ENCODE measurements around the gene KCNJ2.

DNA sequence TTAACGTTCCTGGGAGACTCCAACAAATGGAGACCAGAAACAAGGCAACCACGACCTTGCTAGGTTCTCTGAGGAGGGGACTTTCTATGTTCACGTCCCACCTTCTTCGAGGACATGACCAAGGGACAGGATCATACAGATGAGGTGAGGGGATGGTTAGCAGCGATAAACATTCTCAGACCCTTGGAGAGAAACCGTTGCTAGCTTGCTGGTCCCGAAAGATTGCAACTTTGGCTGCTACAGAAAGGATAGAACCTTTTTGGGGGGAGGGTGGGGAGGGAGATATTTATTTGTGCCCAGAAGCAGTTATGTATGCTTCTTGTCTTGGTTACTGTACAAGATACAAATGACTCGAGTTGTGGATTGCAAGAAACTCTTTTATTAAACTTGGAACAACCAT is 35.3 kb upstream of the KCNJ2 start:
- TF ChIP-seq, protein P1, sequence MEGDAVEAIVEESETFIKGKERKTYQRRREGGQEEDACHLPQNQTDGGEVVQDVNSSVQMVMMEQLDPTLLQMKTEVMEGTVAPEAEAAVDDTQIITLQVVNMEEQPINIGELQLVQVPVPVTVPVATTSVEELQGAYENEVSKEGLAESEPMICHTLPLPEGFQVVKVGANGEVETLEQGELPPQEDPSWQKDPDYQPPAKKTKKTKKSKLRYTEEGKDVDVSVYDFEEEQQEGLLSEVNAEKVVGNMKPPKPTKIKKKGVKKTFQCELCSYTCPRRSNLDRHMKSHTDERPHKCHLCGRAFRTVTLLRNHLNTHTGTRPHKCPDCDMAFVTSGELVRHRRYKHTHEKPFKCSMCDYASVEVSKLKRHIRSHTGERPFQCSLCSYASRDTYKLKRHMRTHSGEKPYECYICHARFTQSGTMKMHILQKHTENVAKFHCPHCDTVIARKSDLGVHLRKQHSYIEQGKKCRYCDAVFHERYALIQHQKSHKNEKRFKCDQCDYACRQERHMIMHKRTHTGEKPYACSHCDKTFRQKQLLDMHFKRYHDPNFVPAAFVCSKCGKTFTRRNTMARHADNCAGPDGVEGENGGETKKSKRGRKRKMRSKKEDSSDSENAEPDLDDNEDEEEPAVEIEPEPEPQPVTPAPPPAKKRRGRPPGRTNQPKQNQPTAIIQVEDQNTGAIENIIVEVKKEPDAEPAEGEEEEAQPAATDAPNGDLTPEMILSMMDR (IDR thresholded peaks at IDR 0.05), result no peak
- TF ChIP-seq POLR2A (IDR thresholded peaks at IDR 0.05) (no peak), EP300 (IDR thresholded peaks at IDR 0.05) (no peak)
